ENCODE results near the gene KREMEN2. TPM values are rescaled to one million over a fixed set of nuclear protein-coding genes. Genes with fewer than 3 reads are reported as not detected.
A peak's percentile ranks its signal among the peaks of the same experiment; 100 is the strongest.

Gene KREMEN2
- total and polyA plus RNA-seq, 9 of the 15 experiments (the other 6 are each of a cell fraction or from before 2014, with no cell fraction given), result 0.04 to 7.7 (median 1.5) TPM; not detected in 1

DNA sequence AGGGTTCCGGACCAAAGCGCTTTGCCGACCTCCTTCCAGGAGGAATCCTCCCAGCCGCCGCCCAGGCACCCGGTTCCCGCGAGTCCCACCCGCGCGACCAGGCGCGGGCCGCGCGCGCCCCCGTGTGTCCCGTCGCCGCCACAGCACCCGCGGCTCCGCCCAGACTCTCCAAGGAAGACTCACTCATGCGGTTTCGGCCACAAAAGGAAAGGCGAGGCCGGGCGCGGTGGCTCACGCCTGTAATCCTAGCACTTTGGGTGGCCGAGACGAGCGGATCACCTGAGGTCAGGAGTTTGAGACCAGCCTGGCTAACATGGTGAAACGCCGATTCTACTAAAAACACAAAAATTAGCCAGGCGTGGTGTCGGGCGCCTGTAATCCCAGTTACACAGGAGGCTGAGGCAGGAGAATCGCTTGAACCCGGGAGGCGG lies 19.6 kb downstream of the KREMEN2 start (continued):
- TF ChIP-seq ZNF76 (CRISPR knock-in tag; IDR thresholded peaks at IDR 0.05; ENCODE audit: borderline replicate concordance) (no peak), NFRKB (IDR thresholded peaks at IDR 0.05; ENCODE audit: low read depth) (no peak), ZNF695 (CRISPR knock-in tag; IDR thresholded peaks at IDR 0.05) (no peak), ZSCAN29 (IDR thresholded peaks at IDR 0.05) (no peak), ZNF146 (CRISPR knock-in tag; IDR thresholded peaks at IDR 0.05; ENCODE audit: unreplicated experiment) (no peak), CHCHD3 (CRISPR knock-in tag; IDR thresholded peaks at IDR 0.05) (no peak), ZNF507 (tag; conservative IDR thresholded peaks at IDR 0.05) (no peak), SMAD3 (CRISPR knock-in tag; conservative IDR thresholded peaks at IDR 0.05) (no peak), SMAD1 (IDR thresholded peaks at IDR 0.05; ENCODE audit: low read depth, low read length, partially characterized antibody) (no peak), LCOR (CRISPR knock-in tag; IDR thresholded peaks at IDR 0.05) (no peak), ZNF121 (CRISPR knock-in tag; conservative IDR thresholded peaks at IDR 0.05) (no peak), YY1 (IDR thresholded peaks at IDR 0.05; ENCODE audit: borderline replicate concordance in 1 of 3, control insufficient read depth in 1 of 3, extremely low read depth in 1 of 3, insufficient read depth in 3 of 3, insufficient read length in 1 of 3, insufficient replicate concordance in 2 of 3, low read depth in 1 of 3, low read length in 2 of 3) (peak in 2 of 3 experiments; percentile 6 to 38), C11orf30 (IDR thresholded peaks at IDR 0.05; ENCODE audit: low read depth) (no peak), CBFB (CRISPR knock-in tag; IDR thresholded peaks at IDR 0.05) (peak; percentile 70; the same call in 1 of the 2 replicates), ATF7 (IDR thresholded peaks at IDR 0.05) (peak; percentile 47; the same call in 1 of the 2 replicates), SRSF7 (optimal IDR thresholded peaks at IDR 0.05; ENCODE audit: low read depth, low read length) (no peak)
- TF ChIP-seq, protein P1, sequence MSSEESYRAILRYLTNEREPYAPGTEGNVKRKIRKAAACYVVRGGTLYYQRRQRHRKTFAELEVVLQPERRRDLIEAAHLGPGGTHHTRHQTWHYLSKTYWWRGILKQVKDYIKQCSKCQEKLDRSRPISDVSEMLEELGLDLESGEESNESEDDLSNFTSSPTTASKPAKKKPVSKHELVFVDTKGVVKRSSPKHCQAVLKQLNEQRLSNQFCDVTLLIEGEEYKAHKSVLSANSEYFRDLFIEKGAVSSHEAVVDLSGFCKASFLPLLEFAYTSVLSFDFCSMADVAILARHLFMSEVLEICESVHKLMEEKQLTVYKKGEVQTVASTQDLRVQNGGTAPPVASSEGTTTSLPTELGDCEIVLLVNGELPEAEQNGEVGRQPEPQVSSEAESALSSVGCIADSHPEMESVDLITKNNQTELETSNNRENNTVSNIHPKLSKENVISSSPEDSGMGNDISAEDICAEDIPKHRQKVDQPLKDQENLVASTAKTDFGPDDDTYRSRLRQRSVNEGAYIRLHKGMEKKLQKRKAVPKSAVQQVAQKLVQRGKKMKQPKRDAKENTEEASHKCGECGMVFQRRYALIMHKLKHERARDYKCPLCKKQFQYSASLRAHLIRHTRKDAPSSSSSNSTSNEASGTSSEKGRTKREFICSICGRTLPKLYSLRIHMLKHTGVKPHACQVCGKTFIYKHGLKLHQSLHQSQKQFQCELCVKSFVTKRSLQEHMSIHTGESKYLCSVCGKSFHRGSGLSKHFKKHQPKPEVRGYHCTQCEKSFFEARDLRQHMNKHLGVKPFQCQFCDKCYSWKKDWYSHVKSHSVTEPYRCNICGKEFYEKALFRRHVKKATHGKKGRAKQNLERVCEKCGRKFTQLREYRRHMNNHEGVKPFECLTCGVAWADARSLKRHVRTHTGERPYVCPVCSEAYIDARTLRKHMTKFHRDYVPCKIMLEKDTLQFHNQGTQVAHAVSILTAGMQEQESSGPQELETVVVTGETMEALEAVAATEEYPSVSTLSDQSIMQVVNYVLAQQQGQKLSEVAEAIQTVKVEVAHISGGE (CRISPR knock-in tag; IDR thresholded peaks at IDR 0.05), result no peak
- TF ChIP-seq, protein P2, sequence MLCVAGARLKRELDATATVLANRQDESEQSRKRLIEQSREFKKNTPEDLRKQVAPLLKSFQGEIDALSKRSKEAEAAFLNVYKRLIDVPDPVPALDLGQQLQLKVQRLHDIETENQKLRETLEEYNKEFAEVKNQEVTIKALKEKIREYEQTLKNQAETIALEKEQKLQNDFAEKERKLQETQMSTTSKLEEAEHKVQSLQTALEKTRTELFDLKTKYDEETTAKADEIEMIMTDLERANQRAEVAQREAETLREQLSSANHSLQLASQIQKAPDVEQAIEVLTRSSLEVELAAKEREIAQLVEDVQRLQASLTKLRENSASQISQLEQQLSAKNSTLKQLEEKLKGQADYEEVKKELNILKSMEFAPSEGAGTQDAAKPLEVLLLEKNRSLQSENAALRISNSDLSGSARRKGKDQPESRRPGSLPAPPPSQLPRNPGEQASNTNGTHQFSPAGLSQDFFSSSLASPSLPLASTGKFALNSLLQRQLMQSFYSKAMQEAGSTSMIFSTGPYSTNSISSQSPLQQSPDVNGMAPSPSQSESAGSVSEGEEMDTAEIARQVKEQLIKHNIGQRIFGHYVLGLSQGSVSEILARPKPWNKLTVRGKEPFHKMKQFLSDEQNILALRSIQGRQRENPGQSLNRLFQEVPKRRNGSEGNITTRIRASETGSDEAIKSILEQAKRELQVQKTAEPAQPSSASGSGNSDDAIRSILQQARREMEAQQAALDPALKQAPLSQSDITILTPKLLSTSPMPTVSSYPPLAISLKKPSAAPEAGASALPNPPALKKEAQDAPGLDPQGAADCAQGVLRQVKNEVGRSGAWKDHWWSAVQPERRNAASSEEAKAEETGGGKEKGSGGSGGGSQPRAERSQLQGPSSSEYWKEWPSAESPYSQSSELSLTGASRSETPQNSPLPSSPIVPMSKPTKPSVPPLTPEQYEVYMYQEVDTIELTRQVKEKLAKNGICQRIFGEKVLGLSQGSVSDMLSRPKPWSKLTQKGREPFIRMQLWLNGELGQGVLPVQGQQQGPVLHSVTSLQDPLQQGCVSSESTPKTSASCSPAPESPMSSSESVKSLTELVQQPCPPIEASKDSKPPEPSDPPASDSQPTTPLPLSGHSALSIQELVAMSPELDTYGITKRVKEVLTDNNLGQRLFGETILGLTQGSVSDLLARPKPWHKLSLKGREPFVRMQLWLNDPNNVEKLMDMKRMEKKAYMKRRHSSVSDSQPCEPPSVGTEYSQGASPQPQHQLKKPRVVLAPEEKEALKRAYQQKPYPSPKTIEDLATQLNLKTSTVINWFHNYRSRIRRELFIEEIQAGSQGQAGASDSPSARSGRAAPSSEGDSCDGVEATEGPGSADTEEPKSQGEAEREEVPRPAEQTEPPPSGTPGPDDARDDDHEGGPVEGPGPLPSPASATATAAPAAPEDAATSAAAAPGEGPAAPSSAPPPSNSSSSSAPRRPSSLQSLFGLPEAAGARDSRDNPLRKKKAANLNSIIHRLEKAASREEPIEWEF (CRISPR knock-in tag; IDR thresholded peaks at IDR 0.05), result no peak
- TF ChIP-seq, protein P3, sequence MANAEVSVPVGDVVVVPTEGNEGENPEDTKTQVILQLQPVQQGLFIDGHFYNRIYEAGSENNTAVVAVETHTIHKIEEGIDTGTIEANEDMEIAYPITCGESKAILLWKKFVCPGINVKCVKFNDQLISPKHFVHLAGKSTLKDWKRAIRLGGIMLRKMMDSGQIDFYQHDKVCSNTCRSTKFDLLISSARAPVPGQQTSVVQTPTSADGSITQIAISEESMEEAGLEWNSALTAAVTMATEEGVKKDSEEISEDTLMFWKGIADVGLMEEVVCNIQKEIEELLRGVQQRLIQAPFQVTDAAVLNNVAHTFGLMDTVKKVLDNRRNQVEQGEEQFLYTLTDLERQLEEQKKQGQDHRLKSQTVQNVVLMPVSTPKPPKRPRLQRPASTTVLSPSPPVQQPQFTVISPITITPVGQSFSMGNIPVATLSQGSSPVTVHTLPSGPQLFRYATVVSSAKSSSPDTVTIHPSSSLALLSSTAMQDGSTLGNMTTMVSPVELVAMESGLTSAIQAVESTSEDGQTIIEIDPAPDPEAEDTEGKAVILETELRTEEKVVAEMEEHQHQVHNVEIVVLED (CRISPR knock-in tag; IDR thresholded peaks at IDR 0.05), result no peak

Measured in K562 (cell line).